Psoas muscle (tissue), 8 donors: ENCODE measurements around the gene RSKR. TPM values are rescaled to one million over a fixed set of nuclear protein-coding genes. Genes with fewer than 3 reads are reported as not detected.
A peak's percentile ranks its signal among the peaks of the same experiment; 100 is the strongest.

Experiments used
- ATAC-seq, 4 donors: fragments of 200-7000 bp; cut with Tn5 transposase; one replicate each; pipeline ENCODE4 v1.9.1; 2020; ENCODE audit warnings: moderate library complexity in 3 of 4, mild to moderate bottlenecking in 2 of 4
- DNase-seq, 2 donors: peaks; one replicate each; pipeline ENCODE4 v3.0.0-alpha.2; 2020
- H3K27ac ChIP-seq: fragments of 200-600 bp; one replicate; pipeline ENCODE4 v1.8.0; 2022
- H3K27me3 ChIP-seq, 3 donors: fragments of 200-600 bp in 1 of 3; one replicate each; pipeline versions ENCODE4 v1.6.1 to v1.8.0; 2013 to 2022; ENCODE audit warnings: low read length in 2 of 3, mild to moderate bottlenecking in 2 of 3, moderate library complexity in 1 of 3; ENCODE audit not compliant: insufficient read depth in 3 of 3
- H3K36me3 ChIP-seq, 2 donors: fragments of 200-600 bp in 1 of 2; one replicate each; pipeline versions ENCODE4 v1.6.1 to v1.8.0; 2013 to 2022; ENCODE audit warnings: low read depth in 1 of 2, mild to moderate bottlenecking in 1 of 2, moderate library complexity in 1 of 2; ENCODE audit not compliant: insufficient read depth in 1 of 2
- H3K4me1 ChIP-seq: fragments of 200-600 bp; one replicate; pipeline ENCODE4 v1.8.0; 2022
- H3K4me3 ChIP-seq: fragments of 200-600 bp; one replicate; pipeline ENCODE4 v1.8.0; 2022; ENCODE audit warnings: mild to moderate bottlenecking
- H3K9me3 ChIP-seq: fragments of 200-600 bp; one replicate; pipeline ENCODE4 v1.8.0; 2022
- WGBS, 3 donors: extraction: QIAGEN DNeasy Blood & Tissue Kit; methylation state at CpG; one replicate each; pipeline versions ENCODE4 v1.1.6 to v1.1.7; 2013; 5-methylcytosine and 5-hydroxymethylcytosine counted together
- intact Hi-C, 2 donors: fragments of 100-400 bp; cut with DNase I; formaldehyde crosslinking; loops; one replicate each; pipeline versions ENCODE4 v1.11.0 to v1.14.2; 2022
- polyA plus RNA-seq, 3 donors: library from polyadenylated mRNA; stranded (reverse); fragments of 200-250 nt; gene quantifications; one replicate each; pipeline ENCODE4 v1.2.3, GENCODE V29; 2013
- total RNA-seq, 4 donors: library from RNA; stranded (reverse); fragmentation: NEBNext Ultra II Directional in 2 of 4; extraction: Animal tissue kit (Norgen Biotek cat#: 25700) in 2 of 4; gene quantifications; one replicate each; pipeline versions ENCODE4 v1.2.1 to v1.2.4, GENCODE V29; 2021 to 2023
- TF ChIP-seq, protein P1 (sequence below): fragments of 200-600 bp; IDR thresholded peaks from one replicate; pipeline ENCODE4 v1.8.0; 2022; ENCODE audit warnings: antibody characterized with exemption
- donor health status: healthy with polysubstance abuse.
- donor health status: DM: no; HTN: no; CAD: no; lungs with moderate emphysema.
- donor health status: Bipolar disorder and iron deficiency.
- donor health status: healthy.
- donor health status: DM: yes; HTN: yes; CAD: no.
- donor health status: DM: no; HTN: no; CAD: no.
- donor health status: DM: no; HTN: no; CAD: no.
- donor health status: DM: yes; HTN: yes; CAD: no.

RSKR gene
- total and polyA plus RNA-seq, 7 donors, result 2.0 to 7.6 (median 4.3) TPM

DNA sequence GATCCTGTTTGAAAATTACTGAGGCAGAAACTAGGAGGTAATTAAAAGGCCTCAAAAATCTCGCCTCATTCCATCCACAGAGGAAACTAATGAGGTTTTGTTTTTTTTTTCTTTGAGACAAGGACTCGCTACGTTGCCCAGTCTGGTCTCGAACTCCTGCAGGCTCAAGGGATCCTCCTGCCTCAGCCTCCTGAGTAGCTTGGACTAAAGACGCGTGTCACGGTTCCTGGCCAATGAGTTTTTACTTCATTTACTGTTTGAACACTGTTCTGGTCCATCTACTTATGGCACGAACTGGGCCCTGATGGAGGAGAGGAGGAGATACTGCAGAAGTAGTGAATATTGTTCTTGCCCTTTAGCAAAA is 31.6 kb upstream of the RSKR start:
- no peaks in the 10 kb centered on the region for H3K27me3 ChIP-seq
- TF ChIP-seq, protein P1, sequence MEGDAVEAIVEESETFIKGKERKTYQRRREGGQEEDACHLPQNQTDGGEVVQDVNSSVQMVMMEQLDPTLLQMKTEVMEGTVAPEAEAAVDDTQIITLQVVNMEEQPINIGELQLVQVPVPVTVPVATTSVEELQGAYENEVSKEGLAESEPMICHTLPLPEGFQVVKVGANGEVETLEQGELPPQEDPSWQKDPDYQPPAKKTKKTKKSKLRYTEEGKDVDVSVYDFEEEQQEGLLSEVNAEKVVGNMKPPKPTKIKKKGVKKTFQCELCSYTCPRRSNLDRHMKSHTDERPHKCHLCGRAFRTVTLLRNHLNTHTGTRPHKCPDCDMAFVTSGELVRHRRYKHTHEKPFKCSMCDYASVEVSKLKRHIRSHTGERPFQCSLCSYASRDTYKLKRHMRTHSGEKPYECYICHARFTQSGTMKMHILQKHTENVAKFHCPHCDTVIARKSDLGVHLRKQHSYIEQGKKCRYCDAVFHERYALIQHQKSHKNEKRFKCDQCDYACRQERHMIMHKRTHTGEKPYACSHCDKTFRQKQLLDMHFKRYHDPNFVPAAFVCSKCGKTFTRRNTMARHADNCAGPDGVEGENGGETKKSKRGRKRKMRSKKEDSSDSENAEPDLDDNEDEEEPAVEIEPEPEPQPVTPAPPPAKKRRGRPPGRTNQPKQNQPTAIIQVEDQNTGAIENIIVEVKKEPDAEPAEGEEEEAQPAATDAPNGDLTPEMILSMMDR, result no peak
- 20 to 40% (median 31%) methylated on average over 8 of the region's 8 CpGs for WGBS, 3 donors
- H3K9me3 ChIP-seq, result no peaks in the 10 kb centered on the region
- peaks cover 8 to 60% of the 10 kb centered on the region in 2 donors for H3K36me3 ChIP-seq
- ATAC-seq, result no peak
- H3K4me3 ChIP-seq, result peak overlapping the region; percentile 87
- intact Hi-C loops, result loop anchor here in 1 of 2 donors (10.0 kb wide), 1 partner anchor 269 kb away; no protein-coding TSS in a partner anchor
- H3K4me1 ChIP-seq, result peaks cover 28% of the 10 kb centered on the region
- no peak for DNase-seq
- H3K27ac ChIP-seq, result peak overlapping the region; percentile 98

DNA sequence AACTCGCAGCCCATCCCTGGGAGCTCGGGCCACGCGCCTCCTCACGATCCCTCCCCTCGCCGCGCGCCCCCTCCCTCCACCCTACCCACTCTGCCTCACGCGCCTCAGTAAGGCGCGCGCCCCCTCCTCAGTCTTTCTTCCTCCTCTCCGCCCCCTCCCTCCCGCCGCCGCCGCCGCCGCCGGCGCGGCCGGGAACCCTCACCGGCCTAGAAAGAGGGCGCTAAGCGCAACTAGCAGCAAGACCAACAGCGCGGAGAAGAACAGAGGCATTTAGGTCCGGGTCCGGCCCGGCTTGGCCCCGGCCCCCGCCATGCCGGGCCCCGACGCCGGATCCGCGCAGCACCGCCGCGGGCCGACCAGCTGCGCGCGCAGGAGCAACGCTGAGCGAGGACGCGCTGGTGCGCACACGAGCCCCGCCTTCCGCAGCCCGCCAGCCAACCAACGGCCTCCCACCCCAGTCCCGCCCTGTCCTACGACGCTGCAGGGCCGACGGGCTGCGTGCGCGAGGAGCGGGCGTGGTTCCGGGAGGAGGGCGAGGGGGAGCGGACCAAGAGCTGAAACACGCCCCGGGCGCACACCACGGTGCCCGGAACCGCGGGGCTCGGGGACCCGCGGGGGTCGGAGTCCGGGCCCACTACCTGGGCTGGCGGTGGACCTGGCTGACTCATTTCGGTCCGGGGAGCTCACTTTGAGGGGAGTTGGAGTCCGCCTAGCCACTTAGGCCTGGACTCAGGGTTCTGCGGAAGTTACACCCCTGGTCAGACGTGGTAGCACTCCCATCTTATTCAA is 31.0 kb upstream of the RSKR start, which contains the start of gene BLTP2:
Gene BLTP2, minus strand, starts transcription at position 372 of the 789 bp plus-strand sequence. Its CDS starts 102 bp downstream, at position 270.
- DNase-seq (peak; percentile 97 to 98), ATAC-seq (peak; percentile 96 to 99 (median 98))
- 1% methylated on average over 51 to 89 of the region's 89 CpGs for WGBS, 3 donors
- Histone ChIP-seq H3K9me3 (no peaks in the 10 kb centered on the region), H3K4me1 (peaks cover 28% of the 10 kb centered on the region), H3K4me3 (peak within 1 kb of the TSS; percentile 87), H3K27me3 (no peaks in the 10 kb centered on the region), H3K27ac (peak within 1 kb of the TSS; percentile 98), H3K36me3 (peaks cover 8 to 60% of the 10 kb centered on the region in 2 donors)
- intact Hi-C loops, result loop anchor here in 1 of 2 donors (10.0 kb wide), 1 partner anchor 270 kb away; no protein-coding TSS in a partner anchor
- TF ChIP-seq, protein P1, result peak; percentile 13

DNA sequence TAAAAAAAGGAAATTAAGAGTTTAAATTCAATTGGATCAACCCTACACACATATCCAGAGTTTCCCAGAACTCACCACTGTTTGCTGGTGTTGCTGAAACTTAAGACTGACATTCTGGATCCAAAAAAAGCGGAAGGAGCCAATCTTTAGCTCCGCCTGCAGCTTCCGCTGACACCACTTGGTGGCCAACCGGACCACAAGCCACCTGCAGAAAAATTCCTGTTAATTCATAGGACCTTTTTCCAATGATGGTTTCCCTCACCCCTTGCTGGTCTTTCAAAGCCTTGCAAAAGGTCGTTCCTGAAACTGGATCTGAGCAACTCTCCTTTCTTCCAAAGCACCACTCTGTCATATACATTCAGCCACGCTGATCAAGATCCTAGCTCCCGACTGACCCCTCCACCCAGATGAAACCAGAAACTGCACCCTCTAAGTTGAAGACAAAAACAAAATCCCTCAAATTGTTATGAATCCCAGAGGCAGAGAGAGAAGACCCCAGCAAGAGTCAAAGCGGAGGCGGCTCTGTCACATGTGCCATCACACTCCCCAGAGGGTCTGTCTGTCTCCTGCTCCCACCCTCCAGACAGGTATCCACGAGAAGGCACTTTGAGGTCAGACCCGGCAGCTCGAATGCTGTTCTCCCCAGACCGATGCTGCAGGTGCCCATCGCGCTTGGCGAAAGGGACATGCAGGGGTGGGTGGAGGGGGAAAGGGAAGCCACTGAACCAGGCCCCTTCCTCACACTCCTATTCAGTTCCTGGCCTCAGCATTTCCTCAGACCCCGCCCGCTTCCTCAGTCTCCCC is 30.2 kb upstream of the RSKR start:
- TF ChIP-seq, protein P1, result peak; percentile 54
- Histone ChIP-seq H3K36me3 (peaks cover 12 to 63% of the 10 kb centered on the region in 2 donors), H3K9me3 (no peaks in the 10 kb centered on the region), H3K4me1 (peaks cover 28% of the 10 kb centered on the region), H3K27ac (peak overlapping the region; percentile 98), H3K27me3 (no peaks in the 10 kb centered on the region), H3K4me3 (peak overlapping the region; percentile 87)
- DNase-seq (peak; percentile 42 to 66), ATAC-seq (peak in 3 of 4 donors; percentile 13 to 57 (median 35))
- intact Hi-C loops, result loop anchor here in 1 of 2 donors (10.0 kb wide), 1 partner anchor 271 kb away; no protein-coding TSS in a partner anchor
- 0 to 2% (median 0%) methylated on average over 12 to 18 of the region's 18 CpGs for WGBS, 3 donors

DNA sequence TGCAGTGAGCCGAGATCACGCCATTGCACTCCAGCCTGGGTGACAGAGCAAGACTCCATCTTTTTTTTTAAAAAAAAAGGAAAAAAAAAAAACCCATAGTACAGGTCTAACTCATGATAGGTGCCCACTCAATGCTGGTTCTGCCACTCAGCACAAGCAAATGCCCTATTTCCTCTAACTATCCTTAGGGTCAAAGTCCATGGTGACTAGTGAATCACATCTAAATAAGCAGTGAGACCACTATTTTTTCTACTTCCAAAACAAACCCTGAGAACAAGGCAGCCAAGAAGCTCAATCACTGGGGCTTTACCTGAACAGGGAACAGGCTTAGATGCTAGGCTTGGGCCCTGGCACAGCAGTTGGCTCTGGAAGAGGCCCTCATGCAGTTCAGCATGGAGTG is 27.6 kb upstream of the RSKR start:
- Histone ChIP-seq H3K4me3 (no peak overlapping the region), H3K27ac (no peak overlapping the region), H3K9me3 (no peaks in the 10 kb centered on the region), H3K4me1 (peaks cover 22% of the 10 kb centered on the region), H3K27me3 (no peaks in the 10 kb centered on the region), H3K36me3 (peaks cover 33 to 72% of the 10 kb centered on the region in 2 donors)
- 93 to 100% (median 100%) methylated on average over 2 of the region's 2 CpGs for WGBS, 3 donors
- TF ChIP-seq, protein P1, result no peak
- ATAC-seq, result no peak
- no peak for DNase-seq
- intact Hi-C loops, result loop anchor here in 1 of 2 donors (10.0 kb wide), 1 partner anchor 273 kb away; no protein-coding TSS in a partner anchor
